ENCODE results near the gene CSTPP1. TPM values are rescaled to one million over a fixed set of nuclear protein-coding genes. Genes with fewer than 3 reads are reported as not detected.
A peak's percentile ranks its signal among the peaks of the same experiment; 100 is the strongest.

The CSTPP1 gene
- polyA plus RNA-seq, 1 donor from 2014 or later: 17.5 TPM

DNA sequence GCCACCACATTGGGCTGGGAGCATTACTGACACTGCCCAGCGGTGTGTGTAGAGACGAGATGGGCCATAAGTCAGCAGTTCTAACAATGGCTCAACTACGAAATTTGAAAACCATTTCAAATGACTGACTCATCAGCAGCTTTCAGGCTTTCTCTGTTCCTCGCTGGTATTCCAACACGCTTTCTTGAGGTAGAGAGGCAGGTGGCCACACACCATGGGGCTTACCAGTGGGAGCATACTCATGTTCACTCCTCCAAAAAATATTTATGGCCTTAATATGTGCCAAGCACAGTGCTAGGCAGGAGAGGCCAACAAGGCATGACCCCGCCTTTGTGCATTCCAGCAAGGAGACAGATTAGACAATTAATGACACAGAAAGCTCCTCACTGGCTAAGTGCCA is 219.8 kb downstream of the CSTPP1 start:
- Mint-ChIP-seq H3K36me3 (peaks cover 3% of the 10 kb centered on the region), H3K27ac (peak overlapping the region in 1 of 3 donors; percentile 47), H3K9me3 (no peaks in the 10 kb centered on the region), H3K27me3 (no peaks in the 10 kb centered on the region), H3K4me3 (no peak overlapping the region), H3K4me1 (peaks cover 13 to 20% (median 15%) of the 10 kb centered on the region in 3 donors)

DNA sequence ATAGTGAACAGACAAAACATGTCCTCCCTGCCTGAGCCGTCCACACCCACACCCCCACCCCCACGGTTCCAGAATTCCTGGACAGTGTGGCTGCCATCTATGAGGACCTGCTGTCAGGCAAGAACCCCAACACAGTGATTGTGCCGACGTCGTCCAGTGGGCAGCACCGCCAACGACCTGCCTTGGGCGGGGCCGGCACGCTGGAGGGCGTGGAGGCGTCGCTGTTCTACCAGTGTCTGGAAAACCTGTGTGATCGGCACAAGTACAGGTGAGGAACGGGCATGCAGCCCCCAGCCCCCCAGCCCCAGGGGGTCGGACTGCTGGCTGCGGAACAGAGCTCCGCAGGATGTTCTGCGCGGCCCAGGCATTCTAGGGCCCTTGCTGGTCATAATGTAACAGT is 220.4 kb downstream of the CSTPP1 start:
- Mint-ChIP-seq H3K36me3 (peaks cover 3% of the 10 kb centered on the region), H3K4me1 (peaks cover 13 to 20% (median 15%) of the 10 kb centered on the region in 3 donors), H3K27me3 (no peaks in the 10 kb centered on the region), H3K4me3 (no peak overlapping the region), H3K9me3 (no peaks in the 10 kb centered on the region), H3K27ac (no peak overlapping the region)

DNA sequence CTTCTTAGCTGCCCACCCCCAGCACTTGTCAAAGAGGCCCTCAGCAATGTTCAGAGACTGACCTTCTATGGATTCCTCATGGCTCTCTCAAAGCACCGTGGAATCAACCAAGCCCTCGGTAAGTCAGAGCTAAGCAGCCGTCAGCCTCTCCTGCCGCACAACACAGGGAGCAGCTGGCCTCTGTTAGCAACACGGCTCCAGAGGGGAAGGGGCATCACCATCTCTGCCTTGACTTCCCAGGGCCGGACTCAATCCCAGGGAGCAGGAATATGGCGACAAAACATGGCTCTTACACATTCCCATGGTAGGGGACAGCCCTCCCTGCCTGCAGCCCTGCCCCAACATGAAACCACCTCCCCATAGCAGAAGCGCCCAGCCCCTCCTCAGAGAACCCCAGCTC is 221.2 kb downstream of the CSTPP1 start:
- Mint-ChIP-seq H3K4me1 (peaks cover 9 to 15% (median 10%) of the 10 kb centered on the region in 3 donors), H3K27me3 (no peaks in the 10 kb centered on the region), H3K4me3 (no peak overlapping the region), H3K27ac (peak overlapping the region in 1 of 3 donors; percentile 31), H3K36me3 (peaks cover 3% of the 10 kb centered on the region), H3K9me3 (no peaks in the 10 kb centered on the region)

DNA sequence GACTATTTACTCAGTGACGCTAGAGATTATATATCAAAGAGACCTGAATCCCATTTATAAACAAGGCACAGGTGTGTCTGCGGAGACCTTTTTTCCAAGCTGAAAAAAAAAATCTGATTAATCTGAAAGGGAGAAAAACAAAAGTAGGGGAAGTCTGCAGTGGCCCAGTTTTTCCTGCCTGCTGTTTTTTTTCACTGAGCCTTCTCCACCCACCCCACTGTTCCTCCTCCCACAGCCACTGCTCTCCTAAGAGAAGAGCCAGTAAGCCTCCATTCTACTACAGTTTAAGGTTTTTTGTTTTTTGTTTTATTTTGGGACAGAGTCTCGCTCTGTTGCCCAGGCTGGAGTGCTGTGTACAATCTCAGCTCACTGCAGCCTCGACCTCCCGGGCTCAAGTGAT is 221.7 kb downstream of the CSTPP1 start:
- H3K27ac Mint-ChIP-seq: peak overlapping the region in 1 of 3 donors; percentile 31
- H3K4me1 Mint-ChIP-seq: peaks cover 5 to 11% (median 6%) of the 10 kb centered on the region in 3 donors
- H3K36me3 Mint-ChIP-seq: no peaks in the 10 kb centered on the region
- no peak overlapping the region for H3K4me3 Mint-ChIP-seq
- H3K27me3 Mint-ChIP-seq: no peaks in the 10 kb centered on the region
- no peaks in the 10 kb centered on the region for H3K9me3 Mint-ChIP-seq

DNA sequence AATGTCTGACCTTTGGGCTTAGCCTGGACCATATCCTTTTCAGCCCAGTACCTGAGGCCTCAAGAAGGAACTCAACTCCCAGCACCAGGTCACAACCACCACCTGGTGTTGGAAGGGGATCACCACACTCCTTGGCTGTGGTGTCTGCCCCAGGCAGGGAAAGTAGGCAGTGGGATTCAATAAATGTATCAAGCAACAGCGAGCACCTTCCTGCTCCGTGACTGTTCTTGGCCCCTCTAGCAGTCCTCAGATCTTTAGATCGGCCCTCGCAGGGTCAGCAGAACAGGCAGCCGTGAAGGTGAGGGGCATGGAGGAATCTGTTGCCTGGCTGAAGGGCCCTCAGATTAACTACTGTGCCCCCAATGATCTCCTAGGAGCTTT is 224.2 kb downstream of the CSTPP1 start:
- H3K4me3 Mint-ChIP-seq: peak overlapping the region in 1 of 4 donors; percentile 9
- no peaks in the 10 kb centered on the region for H3K9me3 Mint-ChIP-seq
- no peak overlapping the region for H3K27ac Mint-ChIP-seq

DNA sequence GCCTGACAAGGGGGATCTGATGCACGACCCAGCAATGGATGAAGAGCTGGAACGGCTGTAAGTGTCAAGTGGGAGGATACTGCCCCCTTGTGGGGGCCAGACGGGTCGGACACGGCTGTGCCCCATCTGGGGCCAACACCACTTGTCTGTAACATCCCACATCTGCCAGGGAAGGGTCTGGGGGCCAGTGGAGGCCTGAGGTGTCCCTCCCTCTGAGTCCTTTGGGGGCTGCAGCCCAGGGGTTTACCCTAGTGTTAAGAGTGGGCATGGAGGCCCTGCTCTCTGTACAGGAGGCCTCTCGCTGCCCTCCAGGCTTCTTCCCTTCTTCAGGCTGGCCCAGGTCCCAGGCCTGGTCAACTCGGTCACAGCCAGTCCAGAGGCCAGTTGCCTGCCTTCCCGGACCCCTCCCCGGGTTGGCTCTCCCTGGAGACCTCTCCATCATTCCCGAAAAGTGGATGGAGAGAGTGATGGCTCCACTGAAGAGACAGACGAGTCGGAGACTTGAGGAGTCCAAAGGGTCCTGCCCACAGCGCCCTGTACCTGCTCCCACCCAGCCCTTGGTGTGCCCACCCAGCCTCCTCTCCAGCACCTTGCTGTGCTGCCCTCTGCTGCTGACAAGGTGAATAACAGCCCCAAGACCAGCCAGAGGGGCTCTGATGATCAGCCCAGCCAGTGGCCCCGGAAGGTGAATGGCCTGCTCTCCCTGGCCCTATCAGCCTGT is 224.7 kb downstream of the CSTPP1 start:
- H3K4me3 Mint-ChIP-seq: peak overlapping the region in 1 of 4 donors; percentile 9
- no peaks in the 10 kb centered on the region for H3K9me3 Mint-ChIP-seq
- no peaks in the 10 kb centered on the region for H3K27me3 Mint-ChIP-seq
- no peaks in the 10 kb centered on the region for H3K4me1 Mint-ChIP-seq
- peak overlapping the region; percentile 39 to 57 (median 51) for H3K27ac Mint-ChIP-seq
- no peaks in the 10 kb centered on the region for H3K36me3 Mint-ChIP-seq

More for the DNA sequence above, 224.2 kb downstream of the CSTPP1 start:
- no peaks in the 10 kb centered on the region for H3K36me3 Mint-ChIP-seq
- H3K27me3 Mint-ChIP-seq: no peaks in the 10 kb centered on the region
- H3K4me1 Mint-ChIP-seq: no peaks in the 10 kb centered on the region

DNA sequence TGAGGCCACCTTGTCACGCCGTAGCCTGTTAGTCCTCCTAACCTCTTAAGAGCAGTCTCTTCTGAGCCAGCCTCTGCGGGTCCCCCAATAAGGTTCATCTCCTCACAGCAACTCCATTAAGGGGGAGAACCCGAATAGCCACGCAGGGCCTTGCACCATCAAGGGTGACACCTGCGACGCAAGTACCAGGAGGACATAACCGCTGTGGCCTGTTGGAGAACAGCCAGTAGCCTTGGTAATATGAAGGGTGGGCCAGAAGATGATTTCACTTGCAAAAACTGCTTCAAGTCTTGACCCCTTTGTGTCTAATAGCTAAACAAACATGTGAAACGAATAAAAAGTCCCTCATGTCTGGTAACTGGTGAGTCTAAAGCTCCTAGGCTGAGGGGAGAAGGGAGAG is 225.3 kb downstream of the CSTPP1 start:
- H3K4me3 Mint-ChIP-seq: no peak overlapping the region
- no peaks in the 10 kb centered on the region for H3K4me1 Mint-ChIP-seq
- no peaks in the 10 kb centered on the region for H3K9me3 Mint-ChIP-seq
- H3K36me3 Mint-ChIP-seq: no peaks in the 10 kb centered on the region
- H3K27me3 Mint-ChIP-seq: no peaks in the 10 kb centered on the region
- H3K27ac Mint-ChIP-seq: peak overlapping the region; percentile 39 to 57 (median 51)

DNA sequence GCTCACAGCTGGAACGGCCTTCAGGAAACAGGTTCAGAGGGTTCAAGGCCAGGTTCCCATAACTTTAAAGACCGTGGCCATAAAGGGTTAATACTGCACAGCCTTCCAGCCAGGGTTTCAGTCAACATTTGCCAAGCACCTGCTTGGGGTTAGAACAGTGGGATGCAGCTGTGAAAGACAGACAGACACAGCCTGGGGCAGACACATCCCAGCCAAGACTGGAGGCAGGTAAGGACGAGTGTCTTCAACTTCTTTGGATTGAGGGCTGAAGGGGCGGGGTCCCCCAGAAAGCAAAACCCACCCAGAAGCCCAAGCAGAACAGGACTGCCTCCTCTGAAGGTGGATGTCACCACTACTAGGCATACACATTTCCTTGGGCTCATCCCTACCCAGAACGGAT is 225.9 kb downstream of the CSTPP1 start:
- H3K4me1 Mint-ChIP-seq: no peaks in the 10 kb centered on the region
- no peak overlapping the region for H3K4me3 Mint-ChIP-seq
- no peaks in the 10 kb centered on the region for H3K27me3 Mint-ChIP-seq
- no peaks in the 10 kb centered on the region for H3K36me3 Mint-ChIP-seq
- no peak overlapping the region for H3K27ac Mint-ChIP-seq
- H3K9me3 Mint-ChIP-seq: no peaks in the 10 kb centered on the region

DNA sequence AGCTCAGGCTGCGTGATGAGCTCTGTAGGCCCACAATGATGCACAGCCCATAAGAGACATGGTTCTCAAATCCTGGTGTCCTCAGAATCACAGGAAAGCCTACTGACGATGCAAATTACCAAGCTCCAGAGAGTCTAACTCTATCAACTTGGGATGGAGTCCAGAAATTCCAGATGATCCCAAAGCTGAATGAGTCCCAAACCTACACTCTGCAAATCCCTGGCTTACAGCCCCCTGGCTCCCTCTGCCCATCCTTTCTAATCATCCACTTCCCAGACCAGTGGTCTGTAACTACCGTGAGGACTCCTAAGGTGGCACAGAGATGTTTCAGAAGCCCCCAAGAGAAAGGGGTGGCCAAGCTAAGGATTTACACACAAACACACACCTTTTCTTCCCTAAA is 226.6 kb downstream of the CSTPP1 start:
- Mint-ChIP-seq H3K27me3 (no peaks in the 10 kb centered on the region), H3K9me3 (no peaks in the 10 kb centered on the region), H3K27ac (no peak overlapping the region), H3K4me1 (no peaks in the 10 kb centered on the region), H3K4me3 (no peak overlapping the region), H3K36me3 (no peaks in the 10 kb centered on the region)

DNA sequence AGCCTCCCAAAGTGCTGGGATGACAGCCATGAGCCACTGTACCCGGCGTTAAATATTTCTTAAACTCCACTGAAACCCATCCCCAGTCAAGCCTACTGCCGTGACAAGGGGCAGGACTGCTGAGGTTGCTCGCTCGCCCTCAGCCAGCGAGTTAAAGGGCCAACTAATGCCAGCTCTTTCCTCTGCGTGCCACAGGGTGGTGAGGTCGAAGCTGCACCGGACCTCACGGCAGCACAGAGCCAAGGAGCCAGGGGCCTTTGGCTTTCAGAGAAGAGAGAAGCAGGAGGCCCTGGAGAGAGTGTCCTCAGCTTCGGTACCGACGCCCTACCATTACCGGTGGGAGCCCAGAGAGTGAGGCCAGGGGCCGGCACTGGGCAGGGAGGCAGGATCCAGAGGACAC is 227.3 kb downstream of the CSTPP1 start:
- no peak overlapping the region for H3K4me3 Mint-ChIP-seq
- H3K4me1 Mint-ChIP-seq: no peaks in the 10 kb centered on the region
- H3K36me3 Mint-ChIP-seq: no peaks in the 10 kb centered on the region
- H3K27me3 Mint-ChIP-seq: no peaks in the 10 kb centered on the region
- H3K9me3 Mint-ChIP-seq: no peaks in the 10 kb centered on the region
- H3K27ac Mint-ChIP-seq: peak overlapping the region in 1 of 3 donors; percentile 39

DNA sequence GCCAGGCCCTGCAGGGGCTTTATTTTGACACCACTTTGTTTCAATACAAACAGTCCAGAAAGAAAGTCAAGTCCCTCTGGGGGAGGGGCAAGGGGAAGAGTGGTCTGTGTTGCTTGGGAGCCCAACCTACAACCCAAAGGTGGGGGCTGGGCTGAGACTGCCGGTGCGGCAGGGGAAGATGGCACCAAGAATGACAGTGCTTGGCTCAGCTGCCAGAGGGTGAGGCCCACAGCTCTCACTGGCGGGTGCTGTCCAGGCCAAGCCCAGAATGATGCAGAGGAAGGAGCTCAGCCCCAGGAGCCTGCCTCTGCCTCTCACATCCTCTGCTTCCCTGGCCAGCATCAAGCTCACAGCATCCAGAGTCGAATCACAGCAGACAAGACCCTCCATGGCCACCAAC is 227.8 kb downstream of the CSTPP1 start:
- no peaks in the 10 kb centered on the region for H3K4me1 Mint-ChIP-seq
- H3K27ac Mint-ChIP-seq: no peak overlapping the region
- H3K27me3 Mint-ChIP-seq: no peaks in the 10 kb centered on the region
- H3K36me3 Mint-ChIP-seq: no peaks in the 10 kb centered on the region
- no peak overlapping the region for H3K4me3 Mint-ChIP-seq
- no peaks in the 10 kb centered on the region for H3K9me3 Mint-ChIP-seq

DNA sequence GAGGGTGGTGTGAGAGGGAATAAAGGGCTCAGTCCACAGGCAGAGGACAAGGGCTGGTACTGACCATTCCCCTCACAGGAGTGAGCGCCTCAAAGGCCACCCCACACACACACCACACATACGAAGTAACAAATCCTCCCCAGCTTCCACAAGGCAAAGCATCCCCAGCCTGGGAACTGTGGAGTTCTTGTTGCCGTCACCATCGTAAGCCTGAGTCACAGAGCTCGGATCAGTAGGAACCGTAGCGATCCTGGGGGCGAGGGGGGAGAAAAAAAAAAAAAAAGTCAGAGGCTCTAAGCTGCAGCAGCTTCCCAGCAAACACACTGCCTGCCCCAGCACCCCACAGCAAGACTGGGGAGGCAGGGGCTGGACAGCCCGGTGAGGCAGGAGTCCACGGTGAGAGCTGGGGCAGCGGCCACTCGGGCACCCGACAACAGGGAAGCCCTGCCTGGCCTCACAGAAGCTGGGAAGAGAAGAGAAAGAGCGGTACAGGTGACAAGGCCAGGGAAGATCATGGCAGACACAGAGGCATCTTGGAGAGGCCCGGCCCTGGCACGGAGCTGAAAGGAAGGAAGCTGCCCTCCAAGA is 228.8 kb downstream of the CSTPP1 start:
- no peaks in the 10 kb centered on the region for H3K36me3 Mint-ChIP-seq

DNA sequence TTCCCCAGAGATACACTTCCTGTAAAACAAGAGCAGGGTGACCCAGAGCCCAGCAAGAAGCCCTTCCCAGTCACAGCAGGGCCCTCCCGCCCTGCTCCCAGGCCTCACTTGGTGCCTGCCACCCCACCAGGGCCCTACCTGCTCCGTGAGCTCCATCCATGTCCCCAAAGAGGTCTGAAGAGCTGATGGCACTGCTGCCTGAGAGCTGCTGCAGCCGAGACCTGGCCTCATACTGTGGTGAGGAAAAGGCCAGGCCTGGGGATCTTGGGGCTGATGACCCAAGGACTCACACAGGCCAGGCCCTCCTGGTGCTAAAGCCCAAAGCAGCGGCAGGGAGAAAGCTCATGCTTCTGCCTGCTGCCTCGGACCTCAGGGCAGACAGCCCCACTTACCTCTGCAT is 229.8 kb downstream of the CSTPP1 start:
- H3K27ac Mint-ChIP-seq: peak overlapping the region in 1 of 3 donors; percentile 59
- H3K27me3 Mint-ChIP-seq: no peaks in the 10 kb centered on the region
- no peak overlapping the region for H3K4me3 Mint-ChIP-seq
- H3K36me3 Mint-ChIP-seq: no peaks in the 10 kb centered on the region
- peaks cover 0 to 3% (median 0%) of the 10 kb centered on the region in 3 donors for H3K4me1 Mint-ChIP-seq
- no peaks in the 10 kb centered on the region for H3K9me3 Mint-ChIP-seq

More for the DNA sequence above, 228.8 kb downstream of the CSTPP1 start:
- H3K9me3 Mint-ChIP-seq: no peaks in the 10 kb centered on the region
- no peaks in the 10 kb centered on the region for H3K27me3 Mint-ChIP-seq
- no peak overlapping the region for H3K4me3 Mint-ChIP-seq
- H3K4me1 Mint-ChIP-seq: no peaks in the 10 kb centered on the region
- no peak overlapping the region for H3K27ac Mint-ChIP-seq

DNA sequence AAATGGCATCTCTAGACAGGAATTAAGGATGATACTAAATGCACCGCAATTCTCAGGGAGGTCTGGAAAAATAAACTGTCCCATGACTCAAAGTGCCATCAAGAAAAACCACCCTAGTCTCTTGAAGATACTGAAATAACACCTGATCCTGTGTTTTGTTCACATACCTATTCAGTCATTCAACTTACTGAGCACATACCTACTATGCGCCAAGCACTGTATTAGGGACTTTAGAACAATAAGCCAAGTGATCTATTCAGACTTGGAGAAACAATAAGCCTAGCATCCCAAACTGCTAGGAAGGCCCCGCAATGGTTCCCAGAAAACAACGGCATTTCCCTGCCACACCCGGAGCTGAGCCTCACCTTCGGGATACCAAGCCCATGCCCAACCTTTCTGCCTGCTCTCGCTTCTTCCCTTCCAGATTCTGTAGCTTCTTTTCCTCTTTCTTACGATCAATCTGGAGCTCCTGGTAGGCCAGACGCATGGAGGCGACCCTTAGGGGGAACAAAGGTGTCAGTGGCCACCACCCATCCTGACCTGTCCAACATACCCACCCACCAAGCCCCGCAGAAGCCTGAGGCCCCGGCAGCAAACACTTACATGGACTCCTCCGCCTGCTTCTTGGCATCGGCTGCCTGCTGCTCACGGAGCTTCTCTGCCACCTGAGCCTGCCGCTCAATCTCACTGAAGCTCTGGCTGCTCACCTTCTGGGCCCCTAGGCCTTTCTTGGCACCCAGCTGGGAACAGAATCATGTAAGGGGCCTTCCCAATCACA is 234.7 kb downstream of the CSTPP1 start:
- H3K27me3 Mint-ChIP-seq: no peaks in the 10 kb centered on the region
- H3K27ac Mint-ChIP-seq: peak overlapping the region in 2 of 3 donors; percentile 58 to 62
- H3K4me3 Mint-ChIP-seq: peak overlapping the region in 1 of 4 donors; percentile 55
- H3K36me3 Mint-ChIP-seq: peaks cover 2% of the 10 kb centered on the region
- H3K4me1 Mint-ChIP-seq: peaks cover 6 to 17% (median 11%) of the 10 kb centered on the region in 3 donors
- no peaks in the 10 kb centered on the region for H3K9me3 Mint-ChIP-seq

DNA sequence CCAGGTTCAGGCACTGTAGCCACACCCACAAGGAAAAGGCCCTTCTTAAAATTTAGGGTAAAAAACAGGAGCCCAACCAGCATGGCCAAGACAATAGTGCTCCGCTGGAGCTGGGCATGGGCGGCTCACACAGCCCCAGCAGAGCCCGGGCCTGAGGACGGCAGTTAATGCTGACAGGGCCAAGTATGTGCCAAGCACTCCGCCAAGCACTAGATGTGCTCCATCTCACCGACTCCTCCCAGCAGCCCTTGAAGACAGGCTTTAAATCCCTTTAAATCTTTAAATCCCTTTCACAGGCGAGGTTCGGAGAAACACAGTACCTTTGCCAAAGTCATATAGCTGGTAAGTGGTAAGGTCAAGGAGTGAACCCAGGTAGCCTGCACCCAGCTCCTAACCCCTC is 235.3 kb downstream of the CSTPP1 start:
- peaks cover 6 to 17% (median 11%) of the 10 kb centered on the region in 3 donors for H3K4me1 Mint-ChIP-seq
- peak overlapping the region; percentile 31 to 62 (median 58) for H3K27ac Mint-ChIP-seq
- H3K9me3 Mint-ChIP-seq: no peaks in the 10 kb centered on the region
- H3K36me3 Mint-ChIP-seq: peaks cover 2% of the 10 kb centered on the region
- H3K27me3 Mint-ChIP-seq: no peaks in the 10 kb centered on the region
- peak overlapping the region in 1 of 4 donors; percentile 60 for H3K4me3 Mint-ChIP-seq

All from IgD-negative memory B cell (primary cell).